Measurements from ENCODE around the gene PAQR8.

GRCh38 chr6:52384145-52384766 is 22.3 kb downstream of the PAQR8 start:
- TF ChIP-seq CTCF (IDR thresholded peaks at IDR 0.05; ENCODE audit: low read length) = no peak
- no peak for TF ChIP-seq EZH2phosphoT487 (IDR thresholded peaks at IDR 0.05; ENCODE audit: low read length)
